Activated naive CD4-positive, alpha-beta T cell treated with anti-CD3 and anti-CD28 coated beads, Interleukin-2, amount 10 ng/mL, durations not matched to agents 7 days and 5 days (primary cell): ENCODE data around the gene MALRD1.

ENCODE experiments used
- CTCF ChIA-PET: fragments of 350-600 bp; sonication (Branson Sonifier 250); formaldehyde crosslinking; loops from one replicate; lab custom pipeline; 2021; ENCODE audit warnings: antibody characterized with exemption; lab: Charles Lee
- DNase-seq: peaks from one replicate; pipeline ENCODE4 v3.0.0-alpha.2; 2020
- H3K27ac Mint-ChIP-seq: one replicate; pipeline ENCODE4 v1.8.0; 2021; ENCODE audit warnings: mild to moderate bottlenecking, moderate library complexity, mixed read lengths
- H3K27me3 Mint-ChIP-seq: one replicate; pipeline ENCODE4 v1.8.0; 2021; ENCODE audit warnings: mild to moderate bottlenecking, mixed read lengths
- H3K36me3 Mint-ChIP-seq: one replicate; pipeline ENCODE4 v1.8.0; 2021; ENCODE audit warnings: mixed read lengths
- H3K4me1 Mint-ChIP-seq: one replicate; pipeline ENCODE4 v1.8.0; 2021; ENCODE audit warnings: mixed read lengths
- H3K4me3 Mint-ChIP-seq: one replicate; pipeline ENCODE4 v1.8.0; 2021; ENCODE audit warnings: mild to moderate bottlenecking, moderate library complexity, mixed read lengths
- H3K9me3 Mint-ChIP-seq: one replicate; pipeline ENCODE4 v1.8.0; 2021; ENCODE audit warnings: mixed read lengths

Gene MALRD1

GRCh38 chr10:19048489-19048888 is at the start of gene MALRD1:
Gene MALRD1 (plus strand): TSS chr10:19048801. CDS start chr10:19048939, 138 bp downstream.
- Mint-ChIP-seq H3K9me3 (peaks cover 2% of the 10 kb centered on the region), H3K4me1 (no peaks in the 10 kb centered on the region), H3K4me3 (no peak within 1 kb of the TSS), H3K36me3 (no peaks in the 10 kb centered on the region), H3K27ac (no peak within 1 kb of the TSS), H3K27me3 (no peaks in the 10 kb centered on the region)
- CTCF ChIA-PET: no interaction called here
- DNase-seq: no peak

GRCh38 chr10:19003341-19003740 is 45.3 kb upstream of the MALRD1 start:
- Mint-ChIP-seq H3K4me3 (no peak overlapping the region), H3K27ac (no peak overlapping the region)
- CTCF ChIA-PET: no interaction called here

GRCh38 chr10:19012111-19012510 is 36.5 kb upstream of the MALRD1 start:
- CTCF ChIA-PET: no interaction called here
- H3K27me3 Mint-ChIP-seq: no peaks in the 10 kb centered on the region
- no peaks in the 10 kb centered on the region for H3K36me3 Mint-ChIP-seq
- H3K4me3 Mint-ChIP-seq: no peak overlapping the region
- H3K9me3 Mint-ChIP-seq: peaks cover 17% of the 10 kb centered on the region
- H3K27ac Mint-ChIP-seq: no peak overlapping the region
- no peaks in the 10 kb centered on the region for H3K4me1 Mint-ChIP-seq
- no peak for DNase-seq

More at GRCh38 chr10:19003341-19003740, 45.3 kb upstream of the MALRD1 start:
- Mint-ChIP-seq H3K36me3 (no peaks in the 10 kb centered on the region), H3K9me3 (peaks cover 6% of the 10 kb centered on the region), H3K27me3 (no peaks in the 10 kb centered on the region), H3K4me1 (no peaks in the 10 kb centered on the region)
- DNase-seq: no peak

GRCh38 chr10:19014034-19014433 is 34.6 kb upstream of the MALRD1 start:
- DNase-seq: no peak
- CTCF ChIA-PET: no interaction called here
- no peaks in the 10 kb centered on the region for H3K36me3 Mint-ChIP-seq
- H3K27ac Mint-ChIP-seq: no peak overlapping the region
- no peak overlapping the region for H3K4me3 Mint-ChIP-seq
- H3K27me3 Mint-ChIP-seq: no peaks in the 10 kb centered on the region
- H3K4me1 Mint-ChIP-seq: no peaks in the 10 kb centered on the region
- H3K9me3 Mint-ChIP-seq: peaks cover 14% of the 10 kb centered on the region

GRCh38 chr10:19014498-19014897 is 34.1 kb upstream of the MALRD1 start:
- no peaks in the 10 kb centered on the region for H3K4me1 Mint-ChIP-seq
- H3K27me3 Mint-ChIP-seq: no peaks in the 10 kb centered on the region
- no peaks in the 10 kb centered on the region for H3K36me3 Mint-ChIP-seq
- H3K9me3 Mint-ChIP-seq: peaks cover 14% of the 10 kb centered on the region
- H3K27ac Mint-ChIP-seq: no peak overlapping the region
- DNase-seq: no peak
- CTCF ChIA-PET: no interaction called here
- H3K4me3 Mint-ChIP-seq: no peak overlapping the region

- Mint-ChIP-seq H3K36me3 (no peaks in the 10 kb centered on the region), H3K9me3 (peaks cover 7% of the 10 kb centered on the region), H3K27me3 (no peaks in the 10 kb centered on the region), H3K4me3 (no peak overlapping the region), H3K27ac (no peak overlapping the region), H3K4me1 (no peaks in the 10 kb centered on the region)
- DNase-seq: no peak
- CTCF ChIA-PET: no interaction called here
Measured at GRCh38 chr10:19017116-19017890, 31.3 kb upstream of the MALRD1 start.

- H3K36me3 Mint-ChIP-seq: no peaks in the 10 kb centered on the region
- H3K4me3 Mint-ChIP-seq: no peak overlapping the region
- H3K27ac Mint-ChIP-seq: no peak overlapping the region
- H3K27me3 Mint-ChIP-seq: no peaks in the 10 kb centered on the region
- DNase-seq: no peak
- no peaks in the 10 kb centered on the region for H3K9me3 Mint-ChIP-seq
- CTCF ChIA-PET: no interaction called here
- no peaks in the 10 kb centered on the region for H3K4me1 Mint-ChIP-seq
Measured at GRCh38 chr10:19021162-19021561, 27.4 kb upstream of the MALRD1 start.

- Mint-ChIP-seq H3K9me3 (no peaks in the 10 kb centered on the region), H3K36me3 (no peaks in the 10 kb centered on the region), H3K4me3 (no peak overlapping the region), H3K27ac (no peak overlapping the region), H3K27me3 (no peaks in the 10 kb centered on the region), H3K4me1 (no peaks in the 10 kb centered on the region)
- no peak for DNase-seq
- CTCF ChIA-PET: no interaction called here
Measured at GRCh38 chr10:19024611-19025010, 24.0 kb upstream of the MALRD1 start.

GRCh38 chr10:19031763-19032162 is 16.8 kb upstream of the MALRD1 start:
- CTCF ChIA-PET: no interaction called here
- H3K27me3 Mint-ChIP-seq: no peaks in the 10 kb centered on the region
- H3K27ac Mint-ChIP-seq: no peak overlapping the region
- no peak for DNase-seq
- no peak overlapping the region for H3K4me3 Mint-ChIP-seq
- H3K9me3 Mint-ChIP-seq: peaks cover 3% of the 10 kb centered on the region
- no peaks in the 10 kb centered on the region for H3K4me1 Mint-ChIP-seq
- H3K36me3 Mint-ChIP-seq: no peaks in the 10 kb centered on the region

- H3K4me1 Mint-ChIP-seq: no peaks in the 10 kb centered on the region
- H3K4me3 Mint-ChIP-seq: no peak overlapping the region
- H3K36me3 Mint-ChIP-seq: no peaks in the 10 kb centered on the region
- no peak for DNase-seq
- H3K27ac Mint-ChIP-seq: no peak overlapping the region
- CTCF ChIA-PET: no interaction called here
- no peaks in the 10 kb centered on the region for H3K27me3 Mint-ChIP-seq
- H3K9me3 Mint-ChIP-seq: peaks cover 3% of the 10 kb centered on the region
Measured at GRCh38 chr10:19033741-19034140, 14.9 kb upstream of the MALRD1 start.

GRCh38 chr10:19041171-19041570 is 7.4 kb upstream of the MALRD1 start:
- H3K27me3 Mint-ChIP-seq: no peaks in the 10 kb centered on the region
- CTCF ChIA-PET: no interaction called here

GRCh38 chr10:19043431-19043830 is 5.2 kb upstream of the MALRD1 start:
- peaks cover 3% of the 10 kb centered on the region for H3K9me3 Mint-ChIP-seq
- no peak overlapping the region for H3K4me3 Mint-ChIP-seq
- no peak overlapping the region for H3K27ac Mint-ChIP-seq
- H3K27me3 Mint-ChIP-seq: no peaks in the 10 kb centered on the region
- no peak for DNase-seq
- H3K4me1 Mint-ChIP-seq: no peaks in the 10 kb centered on the region
- CTCF ChIA-PET: no interaction called here
- no peaks in the 10 kb centered on the region for H3K36me3 Mint-ChIP-seq

More at GRCh38 chr10:19041171-19041570, 7.4 kb upstream of the MALRD1 start:
- Mint-ChIP-seq H3K27ac (no peak overlapping the region), H3K4me1 (no peaks in the 10 kb centered on the region), H3K4me3 (no peak overlapping the region), H3K36me3 (no peaks in the 10 kb centered on the region), H3K9me3 (peaks cover 3% of the 10 kb centered on the region)
- DNase-seq: no peak

GRCh38 chr10:19046679-19047078 is 1.9 kb upstream of the MALRD1 start:
- H3K27ac Mint-ChIP-seq: no peak overlapping the region
- H3K9me3 Mint-ChIP-seq: peaks cover 2% of the 10 kb centered on the region

GRCh38 chr10:19048891-19049290 is 290 bp downstream of the MALRD1 start:
- Mint-ChIP-seq H3K27ac (no peak overlapping the region), H3K36me3 (no peaks in the 10 kb centered on the region), H3K4me1 (no peaks in the 10 kb centered on the region), H3K9me3 (peaks cover 2% of the 10 kb centered on the region), H3K27me3 (no peaks in the 10 kb centered on the region), H3K4me3 (no peak overlapping the region)
- CTCF ChIA-PET: no interaction called here
- DNase-seq: no peak

More at GRCh38 chr10:19046679-19047078, 1.9 kb upstream of the MALRD1 start:
- Mint-ChIP-seq H3K36me3 (no peaks in the 10 kb centered on the region), H3K4me1 (no peaks in the 10 kb centered on the region), H3K27me3 (no peaks in the 10 kb centered on the region), H3K4me3 (no peak overlapping the region)
- CTCF ChIA-PET: no interaction called here
- no peak for DNase-seq

- Mint-ChIP-seq H3K36me3 (no peaks in the 10 kb centered on the region), H3K27ac (no peak overlapping the region), H3K27me3 (no peaks in the 10 kb centered on the region), H3K4me3 (no peak overlapping the region), H3K9me3 (peaks cover 2% of the 10 kb centered on the region), H3K4me1 (no peaks in the 10 kb centered on the region)
- CTCF ChIA-PET: no interaction called here
- DNase-seq: no peak
Measured at GRCh38 chr10:19049567-19049966, 966 bp downstream of the MALRD1 start.
